Keratinocyte (primary cell): ENCODE data around the gene TSHZ3. TPM values are rescaled to one million over a fixed set of nuclear protein-coding genes. Genes with fewer than 3 reads are reported as not detected.

Source experiments
- DNase-seq: peaks from one replicate; pipeline ENCODE4 v3.0.0-alpha.2; 2011; ENCODE audit warnings: low read depth, missing footprints, low spot score
- FAIRE-seq: peaks from 2 replicates; lab custom pipeline; 2011; peaks lifted over from hg19 to GRCh38; lab: Jason Lieb, UNC
- H2AFZ ChIP-seq: 2 replicates; pipeline ENCODE4 v1.6.0; 2012; ENCODE audit warnings: low read length, control low read depth, inconsistent platforms; ENCODE audit not compliant: control insufficient read depth
- H3K27ac ChIP-seq: 2 replicates; pipeline ENCODE4 v1.5.1; 2011; ENCODE audit warnings: low read length; ENCODE audit not compliant: control insufficient read depth, insufficient read depth
- H3K27me3 ChIP-seq: 3 replicates; pipeline ENCODE4 v1.6.0; 2011; ENCODE audit warnings: low read length; ENCODE audit not compliant: control insufficient read depth, insufficient read depth; ENCODE audit errors: extremely low read depth
- H3K36me3 ChIP-seq, 2 experiments: 2 replicates in 1 of 2; 3 replicates in 1 of 2; pipeline ENCODE4 v1.5.1; 2011; ENCODE audit warnings: low read length in 2 of 2, mild to moderate bottlenecking in 1 of 2; ENCODE audit not compliant: control insufficient read depth in 2 of 2, insufficient read depth in 2 of 2; ENCODE audit errors: extremely low read depth in 1 of 2
- H3K4me1 ChIP-seq: 3 replicates; pipeline ENCODE4 v1.5.1; 2011; ENCODE audit warnings: low read length; ENCODE audit not compliant: control insufficient read depth, insufficient read depth; ENCODE audit errors: extremely low read depth
- H3K4me2 ChIP-seq: 3 replicates; pipeline ENCODE4 v1.6.0; 2011; ENCODE audit warnings: low read depth, low read length; ENCODE audit not compliant: control insufficient read depth, insufficient read depth; ENCODE audit errors: extremely low read depth
- H3K4me3 ChIP-seq, 3 experiments: fragments of 200-600 bp in 1 of 3; sonication (generic) in 1 of 3; 2 replicates in 2 of 3; 3 replicates in 1 of 3; pipeline ENCODE4 v1.5.1; 2011 to 2016; ENCODE audit warnings: low read length in 3 of 3, mild to moderate bottlenecking in 3 of 3, control low read depth in 2 of 3, inconsistent platforms in 1 of 3, low read depth in 1 of 3, mixed read lengths in 1 of 3, mixed run types in 1 of 3, moderate library complexity in 1 of 3; ENCODE audit not compliant: control insufficient read depth in 2 of 3, insufficient read depth in 2 of 3; ENCODE audit errors: extremely low read depth in 1 of 3
- H3K79me2 ChIP-seq: 2 replicates; pipeline ENCODE4 v1.6.0; 2012; ENCODE audit warnings: low read length; ENCODE audit not compliant: control insufficient read depth, insufficient read depth
- H3K9ac ChIP-seq: 3 replicates; pipeline ENCODE4 v1.6.0; 2011; ENCODE audit warnings: low read length; ENCODE audit not compliant: control insufficient read depth, insufficient read depth; ENCODE audit errors: extremely low read depth
- H3K9me1 ChIP-seq: 3 replicates; pipeline ENCODE4 v1.6.0; 2011; ENCODE audit warnings: low read length; ENCODE audit not compliant: control insufficient read depth, insufficient read depth; ENCODE audit errors: extremely low read depth
- H3K9me3 ChIP-seq: 2 replicates; pipeline ENCODE4 v1.5.1; 2012; ENCODE audit warnings: low read depth, low read length; ENCODE audit not compliant: control insufficient read depth
- H4K20me1 ChIP-seq: 3 replicates; pipeline ENCODE4 v1.6.0; 2011; ENCODE audit warnings: low read length; ENCODE audit not compliant: control insufficient read depth, insufficient read depth; ENCODE audit errors: extremely low read depth
- EZH2 ChIP-seq: IDR thresholded peaks from one replicate; pipeline ENCODE4 v1.6.1; 2012; ENCODE audit warnings: inconsistent platforms, mild to moderate bottlenecking, low read length, moderate library complexity
- dilution Hi-C: fragments of 300-500 bp; cut with MboI; formaldehyde crosslinking; loops from one replicate; pipeline ENCODE4 v1.7.0; 2020; ENCODE audit warnings: low sequenced_read_pairs; ENCODE audit not compliant: extremely low pct_ligation_motif_present
- polyA plus RNA-seq, 5 experiments: library from polyadenylated mRNA; depleted of rRNA in 3 of 5; stranded (reverse) in 3 of 5; stranded (forward) in 1 of 5; unstranded in 1 of 5; fragments of >200 nt; gene quantifications; 1 replicate in 1 of 5; 2 replicates in 3 of 5; 3 replicates in 1 of 5; pipeline versions ENCODE4 v1.2.1 to v1.2.3, GENCODE V29; 2011 to 2012; ENCODE audit warnings: missing spikeins in 2 of 5, low read depth in 1 of 5, low replicate concordance in 1 of 5
- TF ChIP-seq, protein P1 (sequence below), 3 experiments: IDR thresholded peaks in 1 of 3; conservative IDR thresholded peaks in 1 of 3; optimal IDR thresholded peaks in 1 of 3; 2 replicates in 2 of 3; 3 replicates in 1 of 3; pipeline versions ENCODE3 to v1.5.1; 2011; ENCODE audit warnings: low read length in 3 of 3, mild to moderate bottlenecking in 3 of 3, moderate library complexity in 2 of 3, control low read depth in 1 of 3, inconsistent platforms in 1 of 3; ENCODE audit not compliant: insufficient read depth in 2 of 3; ENCODE audit errors: extremely low read depth in 1 of 3

Gene TSHZ3
- polyA plus RNA-seq, 1 donor (not counting 4 experiments of a cell fraction or from before 2014, with no cell fraction given) = 3.6 TPM

DNA sequence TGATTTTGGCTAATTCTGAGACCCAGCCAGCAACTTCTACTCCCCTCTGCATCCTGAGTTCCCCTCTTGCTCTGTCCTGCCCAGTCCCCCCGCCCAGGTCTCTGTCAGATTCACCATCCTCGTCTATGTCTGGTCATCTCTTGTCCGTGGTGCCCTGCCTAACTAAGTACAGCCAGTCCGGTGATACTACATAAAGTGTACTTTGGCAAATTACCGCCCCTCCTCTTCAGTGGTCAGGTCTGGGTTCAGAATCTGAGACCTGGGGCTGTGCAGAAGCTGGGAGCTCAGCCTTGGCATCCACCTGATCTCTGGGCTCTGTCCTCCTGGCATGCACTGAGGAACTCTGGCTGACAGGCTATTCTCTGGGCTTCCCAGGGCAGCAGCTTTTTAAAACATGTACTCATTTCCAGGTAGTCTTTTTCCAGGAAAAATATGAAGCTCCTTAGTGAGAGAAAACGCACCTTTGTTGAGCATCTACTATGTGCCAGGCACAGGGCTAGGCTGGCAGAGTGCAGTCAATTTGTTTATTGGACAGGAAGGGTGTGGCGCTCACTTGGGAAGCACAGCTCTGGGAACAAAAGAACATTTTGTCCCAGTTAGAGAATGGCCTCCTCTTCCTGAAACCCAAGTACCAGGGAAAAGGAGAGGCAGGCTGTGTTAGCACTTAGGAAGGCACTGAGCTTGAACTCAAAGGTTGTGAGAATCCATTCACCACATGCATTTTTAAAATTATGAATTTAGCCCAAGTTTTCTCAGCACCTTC lies 88.9 kb downstream of the TSHZ3 start:
- Histone ChIP-seq H2AFZ (no peak overlapping the region), H3K27ac (no peak overlapping the region), H3K4me1 (peaks cover 3% of the 10 kb centered on the region), H3K27me3 (no peaks in the 10 kb centered on the region), H4K20me1 (no peaks in the 10 kb centered on the region), H3K36me3 (no peaks in the 10 kb centered on the region), H3K4me2 (no peak overlapping the region), H3K9ac (no peak overlapping the region), H3K9me3 (peaks cover 8% of the 10 kb centered on the region), H3K9me1 (no peaks in the 10 kb centered on the region), H3K79me2 (no peaks in the 10 kb centered on the region), H3K4me3 (no peak overlapping the region)
- DNase-seq = no peak
- no peak for FAIRE-seq
- TF ChIP-seq EZH2 = no peak
- TF ChIP-seq, protein P1, sequence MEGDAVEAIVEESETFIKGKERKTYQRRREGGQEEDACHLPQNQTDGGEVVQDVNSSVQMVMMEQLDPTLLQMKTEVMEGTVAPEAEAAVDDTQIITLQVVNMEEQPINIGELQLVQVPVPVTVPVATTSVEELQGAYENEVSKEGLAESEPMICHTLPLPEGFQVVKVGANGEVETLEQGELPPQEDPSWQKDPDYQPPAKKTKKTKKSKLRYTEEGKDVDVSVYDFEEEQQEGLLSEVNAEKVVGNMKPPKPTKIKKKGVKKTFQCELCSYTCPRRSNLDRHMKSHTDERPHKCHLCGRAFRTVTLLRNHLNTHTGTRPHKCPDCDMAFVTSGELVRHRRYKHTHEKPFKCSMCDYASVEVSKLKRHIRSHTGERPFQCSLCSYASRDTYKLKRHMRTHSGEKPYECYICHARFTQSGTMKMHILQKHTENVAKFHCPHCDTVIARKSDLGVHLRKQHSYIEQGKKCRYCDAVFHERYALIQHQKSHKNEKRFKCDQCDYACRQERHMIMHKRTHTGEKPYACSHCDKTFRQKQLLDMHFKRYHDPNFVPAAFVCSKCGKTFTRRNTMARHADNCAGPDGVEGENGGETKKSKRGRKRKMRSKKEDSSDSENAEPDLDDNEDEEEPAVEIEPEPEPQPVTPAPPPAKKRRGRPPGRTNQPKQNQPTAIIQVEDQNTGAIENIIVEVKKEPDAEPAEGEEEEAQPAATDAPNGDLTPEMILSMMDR (optimal IDR thresholded peaks at IDR 0.05 in 1 of 3, IDR thresholded peaks at IDR 0.05 in 1 of 3, conservative IDR thresholded peaks at IDR 0.05 in 1 of 3; ENCODE audit: extremely low read depth in 1 of 3, insufficient read depth in 2 of 3, low read length in 3 of 3) = no peak
- dilution Hi-C loops = no loop called here

DNA sequence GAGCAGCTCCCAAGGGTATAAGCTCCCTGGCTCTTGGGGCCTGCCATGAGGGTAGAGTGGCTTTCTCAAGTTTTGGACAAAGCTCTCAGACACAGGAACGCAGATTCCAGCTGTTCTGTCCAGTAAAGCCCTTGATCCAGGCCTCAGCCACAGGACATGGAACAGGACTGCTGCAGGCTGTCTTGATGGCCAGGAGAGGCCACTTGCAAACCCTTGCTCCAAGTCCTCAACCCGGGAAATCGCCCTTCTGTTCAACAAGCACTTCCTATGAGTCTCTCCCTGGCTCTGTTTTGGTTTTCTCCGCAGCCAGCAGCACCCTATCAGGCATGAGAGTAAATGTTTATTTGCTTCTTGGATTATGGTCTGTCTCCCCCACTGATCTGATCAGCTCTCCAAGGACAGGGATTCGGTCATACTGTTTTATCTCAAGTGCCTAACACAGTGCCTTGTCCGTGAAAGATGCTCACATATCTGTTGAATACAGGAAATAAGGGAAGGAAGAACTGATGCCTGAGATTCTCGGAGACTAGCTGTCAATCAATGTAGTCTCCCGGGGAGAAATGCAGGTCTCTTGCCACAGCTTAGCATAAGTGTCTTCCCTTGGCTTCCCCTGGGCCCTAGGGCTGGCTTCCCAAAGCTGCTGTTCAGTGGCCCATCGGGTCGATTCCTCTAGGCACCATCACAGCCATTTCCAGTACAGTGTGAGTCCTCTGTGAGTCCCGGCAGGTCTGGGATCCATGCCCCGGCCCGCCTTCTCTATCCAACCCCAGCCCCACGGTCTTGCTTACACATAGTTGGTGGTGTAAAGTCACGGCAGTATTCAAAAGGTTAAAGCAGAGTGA lies 90.8 kb downstream of the TSHZ3 start:
- H2AFZ ChIP-seq = no peak overlapping the region
- TF ChIP-seq EZH2 = no peak
- TF ChIP-seq, protein P1 (optimal IDR thresholded peaks at IDR 0.05 in 1 of 3, IDR thresholded peaks at IDR 0.05 in 1 of 3, conservative IDR thresholded peaks at IDR 0.05 in 1 of 3; ENCODE audit: extremely low read depth in 1 of 3, insufficient read depth in 2 of 3, low read length in 3 of 3) = no peak
- H3K9me1 ChIP-seq = no peaks in the 10 kb centered on the region
- H3K79me2 ChIP-seq = no peaks in the 10 kb centered on the region
- FAIRE-seq (no peak), DNase-seq (no peak)
- H4K20me1 ChIP-seq = no peaks in the 10 kb centered on the region
- peaks cover 8% of the 10 kb centered on the region for H3K9me3 ChIP-seq
- H3K4me2 ChIP-seq = no peak overlapping the region
- no peak overlapping the region for H3K9ac ChIP-seq
- peaks cover 22% of the 10 kb centered on the region for H3K4me1 ChIP-seq
- dilution Hi-C loops = no loop called here
- no peak overlapping the region for H3K4me3 ChIP-seq
- no peaks in the 10 kb centered on the region for H3K27me3 ChIP-seq
- H3K27ac ChIP-seq = no peak overlapping the region
- H3K36me3 ChIP-seq = no peaks in the 10 kb centered on the region
